Measurements from ENCODE around the gene GNA14.
"Not testable (repeated sequence)": the region's sequence is repeated elsewhere in the genome, so short reads cannot be mapped to it uniquely, and the experiment has no call there.

GNA14 gene

GRCh38 chr9:77534376-77535057 lies 113.6 kb downstream of the GNA14 start:
- no peak for DNase-seq (ENCODE audit: low spot score)

GRCh38 chr9:77533671-77534070 lies 114.5 kb downstream of the GNA14 start:
- no peak for DNase-seq (ENCODE audit: low spot score)

- no peak for DNase-seq (ENCODE audit: low spot score)
These were observed 115.5 kb downstream of the GNA14 start for GRCh38 chr9:77532607-77533006.

- no peak for DNase-seq (ENCODE audit: low spot score)
These were observed 116.7 kb downstream of the GNA14 start for GRCh38 chr9:77531400-77531799.

GRCh38 chr9:77523891-77524290 lies 124.2 kb downstream of the GNA14 start:
- no peak for DNase-seq (ENCODE audit: low spot score)

GRCh38 chr9:77521091-77521490 lies 127.0 kb downstream of the GNA14 start:
- DNase-seq (ENCODE audit: low spot score), result no peak

- no peak for DNase-seq (ENCODE audit: low spot score)
These were observed 129.4 kb downstream of the GNA14 start for GRCh38 chr9:77518688-77519087.

GRCh38 chr9:77516781-77517180 lies 131.3 kb downstream of the GNA14 start:
- no peak for DNase-seq (ENCODE audit: low spot score)

GRCh38 chr9:77514886-77515711 lies 133.0 kb downstream of the GNA14 start:
- no peak for DNase-seq (ENCODE audit: low spot score)

- DNase-seq (ENCODE audit: low spot score), result no peak
These were observed 134.7 kb downstream of the GNA14 start for GRCh38 chr9:77513457-77513856.

GRCh38 chr9:77512876-77513275 lies 135.2 kb downstream of the GNA14 start:
- DNase-seq (ENCODE audit: low spot score), result no peak

GRCh38 chr9:77511525-77511924 lies 136.6 kb downstream of the GNA14 start:
- no peak for DNase-seq (ENCODE audit: low spot score)

GRCh38 chr9:77510666-77511065 lies 137.5 kb downstream of the GNA14 start:
- no peak for DNase-seq (ENCODE audit: low spot score)

GRCh38 chr9:77508396-77508795 lies 139.7 kb downstream of the GNA14 start:
- no peak for DNase-seq (ENCODE audit: low spot score)

GRCh38 chr9:77507212-77507961 lies 140.7 kb downstream of the GNA14 start:
- DNase-seq (ENCODE audit: low spot score), result no peak

GRCh38 chr9:77505232-77505631 lies 142.9 kb downstream of the GNA14 start:
- DNase-seq (ENCODE audit: low spot score), result no peak

GRCh38 chr9:77502568-77502967 lies 145.6 kb downstream of the GNA14 start:
- DNase-seq (ENCODE audit: low spot score), result no peak

GRCh38 chr9:77498891-77499290 lies 149.2 kb downstream of the GNA14 start:
- DNase-seq (ENCODE audit: low spot score), result no peak

- DNase-seq (ENCODE audit: low spot score), result no peak
These were observed 150.6 kb downstream of the GNA14 start for GRCh38 chr9:77497322-77498198.

- DNase-seq (ENCODE audit: low spot score), result no peak
These were observed 152.1 kb downstream of the GNA14 start for GRCh38 chr9:77495834-77496671.

GRCh38 chr9:77490279-77490678 lies 157.8 kb downstream of the GNA14 start:
- DNase-seq (ENCODE audit: low spot score), result not testable (repeated sequence)
